Prostate gland (tissue), 2 donors: ENCODE data around the gene MRGPRX4. TPM values are rescaled to one million over a fixed set of nuclear protein-coding genes. Genes with fewer than 3 reads are reported as not detected.

Source experiments
- total RNA-seq, 2 donors: library from RNA; depleted of rRNA; stranded (reverse); fragments of >200 nt; gene quantifications; one replicate each; pipeline ENCODE4 v1.1.0, GENCODE V29; 2016

MRGPRX4 gene
- total RNA-seq, 2 donors from 2014 or later, result not detected

Other genes with a start within 250 kb of the MRGPRX4 start
- gene SERGEF, start 159.8 kb upstream of the MRGPRX4 start, total RNA-seq, result 10 to 100 TPM; 29.9 to 39.4 TPM
- gene TPH1, start 126.6 kb upstream of the MRGPRX4 start, total RNA-seq, result 1 to 10 TPM in 1 of 2 donors, under 1 TPM in 1; 0.97 to 3.6 TPM
- gene SAAL1, start 66.8 kb upstream of the MRGPRX4 start, total RNA-seq, result 10 to 100 TPM; 11.2 to 25.8 TPM
- not detected for gene MRGPRX3, start 40.3 kb upstream of the MRGPRX4 start, total RNA-seq
- gene SAA4, start 64.0 kb downstream of the MRGPRX4 start, total RNA-seq, result not detected
- gene SAA2, start 75.8 kb downstream of the MRGPRX4 start, total RNA-seq, result 1 to 10 TPM; 4.7 to 7.9 TPM
- gene SAA1, start 93.4 kb downstream of the MRGPRX4 start, total RNA-seq, result 10 to 100 TPM in 1 of 2 donors, not detected in 1; 64.1 TPM
- gene HPS5, start 149.3 kb downstream of the MRGPRX4 start, total RNA-seq, result 10 to 100 TPM; 20.5 to 56.0 TPM
- gene GTF2H1, start 149.7 kb downstream of the MRGPRX4 start, total RNA-seq, result 10 to 100 TPM; 34.8 to 89.0 TPM
- gene LDHA, start 221.7 kb downstream of the MRGPRX4 start, total RNA-seq, result 100 to 1,000 TPM; 182 to 192 TPM
- 10 to 100 TPM in 1 of 2 donors, not detected in 1; 34.5 TPM for gene LDHC, start 239.5 kb downstream of the MRGPRX4 start, total RNA-seq